Measurements from ENCODE around the gene POLD4. TPM values are rescaled to one million over a fixed set of nuclear protein-coding genes. Genes with fewer than 3 reads are reported as not detected.

Gene POLD4
- total and polyA plus RNA-seq, 2 of the 13 experiments (the other 11 are each of a cell fraction or from before 2014, with no cell fraction given), result 10.5 to 27.4 TPM

DNA sequence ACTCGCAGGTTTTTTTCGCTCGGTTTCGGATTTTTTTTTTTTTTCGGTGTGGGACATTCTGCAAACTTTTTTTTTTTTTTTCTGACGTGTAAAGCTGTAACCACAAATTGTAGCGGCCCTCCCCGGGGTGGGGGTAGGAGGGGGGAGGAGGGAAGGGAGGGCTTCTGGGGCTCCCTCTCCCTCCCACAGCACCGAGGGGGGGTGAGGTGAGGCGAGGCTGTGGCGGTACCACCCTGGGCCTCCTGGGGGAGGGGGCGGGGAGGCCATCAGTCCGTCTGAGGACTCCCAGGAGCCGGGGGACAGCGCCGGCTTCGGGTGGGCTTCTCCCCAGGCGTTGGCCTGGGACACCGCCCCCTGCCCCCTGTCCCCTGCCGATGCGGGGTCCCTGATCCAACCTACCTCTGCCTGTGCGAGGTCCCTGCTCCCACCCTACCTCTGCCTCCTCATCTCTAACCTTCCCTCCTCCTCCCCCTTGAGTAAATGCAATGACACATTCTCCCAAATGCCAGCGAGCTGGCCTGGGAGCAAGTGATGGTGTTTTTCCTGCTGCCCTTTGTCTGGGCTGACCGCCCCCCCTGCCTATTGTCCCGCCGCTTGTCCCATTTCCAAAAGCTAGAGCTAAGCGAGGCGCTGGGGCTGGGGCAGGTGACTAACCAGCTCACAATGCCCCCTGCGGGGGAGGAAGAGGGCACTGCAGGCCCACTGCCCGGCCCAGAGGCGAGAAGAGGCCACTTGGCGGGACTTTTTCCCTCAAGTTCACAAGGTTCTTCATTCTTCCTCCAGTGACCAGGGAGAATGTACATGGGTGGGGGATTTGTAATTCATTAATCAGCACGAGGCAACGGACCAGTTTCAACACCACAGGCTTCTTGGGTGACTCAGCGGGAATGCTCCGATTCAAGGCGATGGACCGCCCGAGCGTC is 20.6 kb upstream of the POLD4 start (continued):
- TF ChIP-seq, protein P1, sequence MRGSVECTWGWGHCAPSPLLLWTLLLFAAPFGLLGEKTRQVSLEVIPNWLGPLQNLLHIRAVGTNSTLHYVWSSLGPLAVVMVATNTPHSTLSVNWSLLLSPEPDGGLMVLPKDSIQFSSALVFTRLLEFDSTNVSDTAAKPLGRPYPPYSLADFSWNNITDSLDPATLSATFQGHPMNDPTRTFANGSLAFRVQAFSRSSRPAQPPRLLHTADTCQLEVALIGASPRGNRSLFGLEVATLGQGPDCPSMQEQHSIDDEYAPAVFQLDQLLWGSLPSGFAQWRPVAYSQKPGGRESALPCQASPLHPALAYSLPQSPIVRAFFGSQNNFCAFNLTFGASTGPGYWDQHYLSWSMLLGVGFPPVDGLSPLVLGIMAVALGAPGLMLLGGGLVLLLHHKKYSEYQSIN (CRISPR knock-in tag; IDR thresholded peaks at IDR 0.05; ENCODE audit: borderline replicate concordance), result no peak
- TF ChIP-seq RAD21 (CRISPR knock-in tag; IDR thresholded peaks at IDR 0.05) (peak; percentile 38), ZNF577 (CRISPR knock-in tag; IDR thresholded peaks at IDR 0.05; ENCODE audit: borderline replicate concordance, low read depth) (no peak), NCOA2 (CRISPR knock-in tag; IDR thresholded peaks at IDR 0.05) (no peak), IRF2 (CRISPR knock-in tag; IDR thresholded peaks at IDR 0.05) (no peak), NR3C1 (CRISPR knock-in tag; IDR thresholded peaks at IDR 0.05) (no peak), ZNF234 (CRISPR knock-in tag; conservative IDR thresholded peaks at IDR 0.05) (no peak), ZBTB7A (CRISPR knock-in tag; IDR thresholded peaks at IDR 0.05) (no peak), ZNF670 (CRISPR knock-in tag; IDR thresholded peaks at IDR 0.05; ENCODE audit: borderline replicate concordance) (no peak), ZNF441 (CRISPR knock-in tag; IDR thresholded peaks at IDR 0.05; ENCODE audit: borderline replicate concordance) (no peak), MIXL1 (CRISPR knock-in tag; IDR thresholded peaks at IDR 0.05) (no peak), XRCC5 (optimal IDR thresholded peaks at IDR 0.05; ENCODE audit: low read length) (peak; percentile 32), ZNF788 (CRISPR knock-in tag; IDR thresholded peaks at IDR 0.05; ENCODE audit: borderline replicate concordance) (no peak; the same call in 1 of the 2 replicates), ZNF672 (CRISPR knock-in tag; IDR thresholded peaks at IDR 0.05) (no peak), MYC (CRISPR knock-in tag; IDR thresholded peaks at IDR 0.05; ENCODE audit: borderline replicate concordance) (peak; percentile 40; the same call in 1 of the 2 replicates), ZNF24 (IDR thresholded peaks at IDR 0.05) (no peak)
- TF ChIP-seq, protein P2, sequence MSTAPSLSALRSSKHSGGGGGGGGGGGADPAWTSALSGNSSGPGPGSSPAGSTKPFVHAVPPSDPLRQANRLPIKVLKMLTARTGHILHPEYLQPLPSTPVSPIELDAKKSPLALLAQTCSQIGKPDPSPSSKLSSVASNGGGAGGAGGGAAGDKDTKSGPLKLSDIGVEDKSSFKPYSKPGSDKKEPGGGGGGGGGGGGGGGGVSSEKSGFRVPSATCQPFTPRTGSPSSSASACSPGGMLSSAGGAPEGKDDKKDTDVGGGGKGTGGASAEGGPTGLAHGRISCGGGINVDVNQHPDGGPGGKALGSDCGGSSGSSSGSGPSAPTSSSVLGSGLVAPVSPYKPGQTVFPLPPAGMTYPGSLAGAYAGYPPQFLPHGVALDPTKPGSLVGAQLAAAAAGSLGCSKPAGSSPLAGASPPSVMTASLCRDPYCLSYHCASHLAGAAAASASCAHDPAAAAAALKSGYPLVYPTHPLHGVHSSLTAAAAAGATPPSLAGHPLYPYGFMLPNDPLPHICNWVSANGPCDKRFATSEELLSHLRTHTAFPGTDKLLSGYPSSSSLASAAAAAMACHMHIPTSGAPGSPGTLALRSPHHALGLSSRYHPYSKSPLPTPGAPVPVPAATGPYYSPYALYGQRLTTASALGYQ (CRISPR knock-in tag; IDR thresholded peaks at IDR 0.05), result no peak
- TF ChIP-seq, protein P3, sequence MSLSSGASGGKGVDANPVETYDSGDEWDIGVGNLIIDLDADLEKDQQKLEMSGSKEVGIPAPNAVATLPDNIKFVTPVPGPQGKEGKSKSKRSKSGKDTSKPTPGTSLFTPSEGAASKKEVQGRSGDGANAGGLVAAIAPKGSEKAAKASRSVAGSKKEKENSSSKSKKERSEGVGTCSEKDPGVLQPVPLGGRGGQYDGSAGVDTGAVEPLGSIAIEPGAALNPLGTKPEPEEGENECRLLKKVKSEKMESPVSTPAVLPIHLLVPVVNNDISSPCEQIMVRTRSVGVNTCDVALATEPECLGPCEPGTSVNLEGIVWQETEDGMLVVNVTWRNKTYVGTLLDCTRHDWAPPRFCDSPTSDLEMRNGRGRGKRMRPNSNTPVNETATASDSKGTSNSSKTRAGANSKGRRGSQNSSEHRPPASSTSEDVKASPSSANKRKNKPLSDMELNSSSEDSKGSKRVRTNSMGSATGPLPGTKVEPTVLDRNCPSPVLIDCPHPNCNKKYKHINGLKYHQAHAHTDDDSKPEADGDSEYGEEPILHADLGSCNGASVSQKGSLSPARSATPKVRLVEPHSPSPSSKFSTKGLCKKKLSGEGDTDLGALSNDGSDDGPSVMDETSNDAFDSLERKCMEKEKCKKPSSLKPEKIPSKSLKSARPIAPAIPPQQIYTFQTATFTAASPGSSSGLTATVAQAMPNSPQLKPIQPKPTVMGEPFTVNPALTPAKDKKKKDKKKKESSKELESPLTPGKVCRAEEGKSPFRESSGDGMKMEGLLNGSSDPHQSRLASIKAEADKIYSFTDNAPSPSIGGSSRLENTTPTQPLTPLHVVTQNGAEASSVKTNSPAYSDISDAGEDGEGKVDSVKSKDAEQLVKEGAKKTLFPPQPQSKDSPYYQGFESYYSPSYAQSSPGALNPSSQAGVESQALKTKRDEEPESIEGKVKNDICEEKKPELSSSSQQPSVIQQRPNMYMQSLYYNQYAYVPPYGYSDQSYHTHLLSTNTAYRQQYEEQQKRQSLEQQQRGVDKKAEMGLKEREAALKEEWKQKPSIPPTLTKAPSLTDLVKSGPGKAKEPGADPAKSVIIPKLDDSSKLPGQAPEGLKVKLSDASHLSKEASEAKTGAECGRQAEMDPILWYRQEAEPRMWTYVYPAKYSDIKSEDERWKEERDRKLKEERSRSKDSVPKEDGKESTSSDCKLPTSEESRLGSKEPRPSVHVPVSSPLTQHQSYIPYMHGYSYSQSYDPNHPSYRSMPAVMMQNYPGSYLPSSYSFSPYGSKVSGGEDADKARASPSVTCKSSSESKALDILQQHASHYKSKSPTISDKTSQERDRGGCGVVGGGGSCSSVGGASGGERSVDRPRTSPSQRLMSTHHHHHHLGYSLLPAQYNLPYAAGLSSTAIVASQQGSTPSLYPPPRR (CRISPR knock-in tag; IDR thresholded peaks at IDR 0.05; ENCODE audit: borderline replicate concordance), result no peak
